ENCODE measurements around the gene PPP1R3D.

The PPP1R3D gene

GRCh38 chr20:59948828-59949720 is 9.0 kb upstream of the PPP1R3D start:
- in situ Hi-C loops (cut with MboI; ENCODE audit: low sequenced_read_pairs): no loop called here

DNA sequence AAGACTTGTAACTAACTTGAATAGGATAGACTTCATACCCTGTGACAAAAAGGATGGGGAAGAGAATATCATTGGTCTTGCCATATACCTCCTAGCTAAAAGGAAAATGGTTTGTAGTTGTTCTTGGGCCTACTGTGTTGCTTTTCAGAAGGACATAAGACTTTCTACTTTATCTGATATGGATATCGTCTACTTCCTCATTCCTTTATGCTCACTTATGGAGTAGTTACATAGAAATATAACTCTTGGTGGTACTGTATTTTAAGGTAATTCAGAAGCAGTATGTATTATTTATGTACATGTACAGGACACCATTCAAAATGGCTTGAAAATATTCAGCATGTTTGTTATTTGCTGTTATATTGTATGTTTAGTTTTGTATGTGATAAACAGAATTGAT is 8.1 kb upstream of the PPP1R3D start:
- in situ Hi-C loops (cut with MboI; ENCODE audit: low sequenced_read_pairs): no loop called here

DNA sequence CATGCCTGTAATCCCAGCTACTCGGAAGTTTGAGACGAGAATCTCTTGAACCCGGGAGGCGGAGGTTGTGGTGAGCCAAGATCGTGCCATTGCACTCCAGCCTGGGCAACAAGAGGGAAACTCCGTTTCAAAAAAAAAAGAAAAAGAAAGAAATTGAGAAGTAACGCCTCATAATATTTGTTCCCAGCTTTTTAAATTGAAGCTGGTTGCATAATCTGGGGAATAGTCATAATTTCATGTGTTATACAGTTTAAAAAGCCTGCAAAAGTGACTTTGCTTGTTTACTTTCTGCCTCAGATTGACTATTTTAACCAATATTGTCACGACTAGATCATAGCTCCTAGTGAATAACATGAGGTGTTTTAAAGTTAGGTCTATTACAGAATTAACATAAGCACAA is 7.3 kb upstream of the PPP1R3D start:
- in situ Hi-C loops (cut with MboI; ENCODE audit: low sequenced_read_pairs): no loop called here

DNA sequence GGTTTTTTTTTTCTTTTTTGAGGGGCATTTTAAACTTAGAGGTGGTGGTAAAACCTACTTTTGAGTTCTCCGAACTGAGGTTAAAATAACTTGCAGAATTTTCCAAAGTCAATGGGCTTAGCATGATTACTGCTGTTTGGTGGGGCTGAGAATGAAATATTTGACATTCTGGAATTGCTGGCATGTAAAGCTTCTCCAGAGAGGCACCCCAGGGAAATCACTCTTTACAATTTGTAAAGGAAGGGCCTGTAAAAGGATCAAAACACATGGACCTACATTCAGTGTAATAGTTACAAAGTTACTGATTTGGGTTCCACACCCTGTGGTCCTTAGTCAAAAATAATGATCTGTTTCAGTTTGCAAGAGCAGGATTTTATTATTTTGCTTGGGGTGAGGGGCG is 5.6 kb upstream of the PPP1R3D start:
- in situ Hi-C loops (cut with MboI; ENCODE audit: low sequenced_read_pairs): no loop called here

- in situ Hi-C loops (cut with MboI; ENCODE audit: low sequenced_read_pairs): no loop called here
Measured at GRCh38 chr20:59945175-59945574, 5.1 kb upstream of the PPP1R3D start.

GRCh38 chr20:59944726-59945125 is 4.6 kb upstream of the PPP1R3D start:
- in situ Hi-C loops (cut with MboI; ENCODE audit: low sequenced_read_pairs): no loop called here

GRCh38 chr20:59942245-59942644 is 2.1 kb upstream of the PPP1R3D start:
- in situ Hi-C loops (cut with MboI; ENCODE audit: low sequenced_read_pairs): no loop called here

- in situ Hi-C loops (cut with MboI; ENCODE audit: low sequenced_read_pairs): no loop called here
Measured at GRCh38 chr20:59940956-59941294, 820 bp upstream of the PPP1R3D start.

- in situ Hi-C loops (cut with MboI; ENCODE audit: low sequenced_read_pairs): no loop called here
Measured at GRCh38 chr20:59939879-59940128, 301 bp downstream of the PPP1R3D start.

- in situ Hi-C loops (cut with MboI; ENCODE audit: low sequenced_read_pairs): no loop called here
Measured at GRCh38 chr20:59939052-59939878, 840 bp downstream of the PPP1R3D start.

- in situ Hi-C loops (cut with MboI; ENCODE audit: low sequenced_read_pairs): no loop called here
Measured at GRCh38 chr20:59938696-59939051, 1.4 kb downstream of the PPP1R3D start.

DNA sequence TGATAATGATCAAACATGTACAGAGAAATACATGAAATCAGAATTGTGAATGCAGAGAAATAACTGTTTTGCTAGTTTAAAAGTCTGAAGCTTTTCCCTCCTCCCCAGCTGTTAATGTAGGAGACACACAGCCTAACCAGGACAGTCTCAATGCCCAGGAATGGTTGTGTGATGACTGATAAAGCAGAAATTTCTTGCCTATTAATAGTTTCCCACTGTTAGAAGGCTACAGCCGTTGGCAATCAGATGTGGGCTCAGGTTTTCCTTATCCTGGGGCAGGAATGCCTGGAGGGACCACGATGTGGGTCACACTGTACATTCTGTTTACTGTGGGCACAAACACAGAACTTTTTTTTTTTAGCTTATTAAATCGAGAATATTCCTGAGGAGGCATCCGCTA is 1.9 kb downstream of the PPP1R3D start:
- in situ Hi-C loops (cut with MboI; ENCODE audit: low sequenced_read_pairs): no loop called here

DNA sequence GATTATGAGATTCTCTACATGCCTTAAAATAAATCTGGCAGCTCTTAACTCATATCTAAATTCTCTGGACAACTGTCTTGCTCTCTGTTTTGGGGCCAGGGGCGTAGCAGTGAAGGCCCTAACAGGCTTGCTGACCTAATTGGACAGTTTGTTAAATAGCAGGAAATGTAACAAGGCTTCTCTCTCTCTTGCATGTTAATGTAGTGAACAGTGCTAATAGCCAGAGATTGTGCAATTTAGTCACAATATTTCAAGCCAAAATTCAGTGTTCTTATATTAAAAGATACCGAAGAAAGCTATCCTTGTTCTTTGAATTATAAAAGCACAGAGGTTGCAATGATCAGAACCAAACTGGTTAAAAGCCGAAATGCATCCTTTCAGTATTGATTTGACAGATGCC is 3.0 kb downstream of the PPP1R3D start:
- in situ Hi-C loops (cut with MboI; ENCODE audit: low sequenced_read_pairs): no loop called here

DNA sequence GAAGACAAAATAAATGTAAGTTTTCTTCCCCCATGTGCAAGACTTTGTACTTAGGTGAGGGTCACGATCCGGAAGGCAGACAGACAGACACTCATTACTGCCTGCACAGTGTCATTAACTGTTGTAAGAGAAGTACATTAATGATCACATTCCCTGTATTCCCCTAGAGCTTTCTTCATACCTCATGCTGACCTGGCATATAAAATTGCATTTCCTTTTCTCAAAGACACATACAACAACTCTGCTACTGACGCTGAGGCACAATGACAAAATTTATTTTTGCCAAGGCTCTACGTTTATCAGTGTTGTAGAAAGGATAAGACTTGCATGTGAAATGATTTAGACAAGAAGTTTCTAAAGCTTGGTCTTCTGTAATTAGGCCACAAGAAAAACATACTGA is 3.7 kb downstream of the PPP1R3D start:
- in situ Hi-C loops (cut with MboI; ENCODE audit: low sequenced_read_pairs): no loop called here

DNA sequence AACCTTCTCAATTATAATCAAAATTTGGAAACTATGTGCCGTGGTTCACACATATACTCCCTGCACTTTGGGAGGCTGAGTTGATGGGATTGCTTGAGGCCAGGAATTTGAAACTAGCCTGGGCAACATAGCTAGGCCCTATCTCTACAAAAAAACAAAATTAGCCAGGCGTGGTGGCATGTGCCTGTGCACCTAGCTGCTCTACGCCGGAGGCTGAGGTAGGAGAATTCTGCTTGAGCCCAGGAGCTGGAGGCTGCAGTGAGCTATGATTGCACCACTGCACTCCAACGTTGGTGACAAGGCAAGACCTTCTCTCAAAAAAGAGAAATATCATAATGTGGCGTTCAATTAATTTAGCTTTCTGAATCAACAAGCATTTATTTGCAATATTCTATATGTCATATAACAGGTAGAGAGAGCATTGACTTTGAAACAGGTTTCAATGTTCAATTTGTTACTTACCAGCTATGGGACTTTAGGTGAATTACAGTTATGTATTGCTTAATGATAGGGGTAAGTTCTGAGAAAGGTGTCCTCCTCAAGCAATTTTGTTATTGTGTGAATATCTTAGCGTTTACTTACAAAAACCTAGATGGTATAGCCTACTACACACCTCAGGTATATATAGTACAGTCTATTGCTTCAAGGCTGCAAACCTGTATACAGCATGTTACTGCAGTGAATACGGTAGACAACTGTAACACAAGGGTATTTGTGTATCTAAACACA is 4.5 kb downstream of the PPP1R3D start:
- in situ Hi-C loops (cut with MboI; ENCODE audit: low sequenced_read_pairs): no loop called here

GRCh38 chr20:59933849-59934585 is 6.1 kb downstream of the PPP1R3D start:
- in situ Hi-C loops (cut with MboI; ENCODE audit: low sequenced_read_pairs): no loop called here

GRCh38 chr20:59933296-59933848 is 6.7 kb downstream of the PPP1R3D start, which contains the start of gene SYCP2:
TSS of gene SYCP2 (minus strand) at chr20:59933637. CDS start at chr20:59922413, 11,224 bp downstream.
- in situ Hi-C loops (cut with MboI; ENCODE audit: low sequenced_read_pairs): no loop called here

GRCh38 chr20:59932616-59933295 is 7.3 kb downstream of the PPP1R3D start:
- in situ Hi-C loops (cut with MboI; ENCODE audit: low sequenced_read_pairs): no loop called here

DNA sequence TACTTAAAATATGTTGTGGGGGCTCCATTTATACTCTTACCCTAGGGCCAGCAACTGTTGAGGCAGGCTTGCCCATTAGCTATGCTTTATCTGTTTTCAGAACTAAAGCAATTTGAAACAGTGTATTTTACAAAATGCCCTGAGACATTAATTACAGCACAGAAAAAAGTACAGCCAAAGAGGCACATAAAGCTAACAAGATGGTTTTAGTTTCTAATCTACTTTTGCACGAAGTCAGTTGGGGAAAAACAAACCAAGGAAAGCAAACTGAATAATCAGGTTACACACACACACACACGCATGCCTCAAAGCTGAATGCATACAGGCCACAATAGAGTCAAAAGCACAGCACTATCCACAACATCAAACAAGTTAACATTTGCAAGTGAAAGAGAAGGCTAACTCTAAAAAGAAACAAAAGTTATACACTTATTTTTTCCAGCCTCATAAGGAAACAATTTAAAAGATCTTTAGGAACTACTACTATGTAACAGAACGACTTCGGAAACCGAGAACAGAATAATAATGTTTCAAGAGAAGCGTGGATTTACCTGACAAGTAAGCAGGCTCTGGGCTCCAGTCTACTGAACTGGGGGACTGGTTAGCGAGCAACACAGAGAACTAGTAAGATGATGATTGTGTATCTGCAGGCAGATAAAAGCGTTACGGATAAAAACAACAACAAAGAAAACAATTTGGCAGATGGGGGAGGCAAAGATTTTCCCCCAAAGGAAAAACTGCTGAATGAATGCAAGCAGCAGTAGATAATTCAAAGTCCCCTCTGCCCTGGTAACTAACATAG is 8.4 kb downstream of the PPP1R3D start:
- in situ Hi-C loops (cut with MboI; ENCODE audit: low sequenced_read_pairs): no loop called here

All from HL-60/S4 (cell line).